Muscle of back (tissue), 11 donors: Measurements from ENCODE around the gene EXOC4. TPM values are rescaled to one million over a fixed set of nuclear protein-coding genes. Genes with fewer than 3 reads are reported as not detected.
A peak's percentile ranks its signal among the peaks of the same experiment; 100 is the strongest.

ENCODE experiments used
- DNase-seq, 3 donors: peaks; one replicate each; pipeline versions ENCODE4 v3.0.0 to v3.0.0-alpha.2; 2013
- polyA plus RNA-seq, 10 donors: library from polyadenylated mRNA; unstranded; fragments of 120-200 nt; gene quantifications; one replicate each; pipeline ENCODE4 v1.2.1, GENCODE V29; 2013; ENCODE audit not compliant: insufficient read length in 10 of 10

Gene EXOC4
- polyA plus RNA-seq, 10 donors, result 42.2 to 74.5 (median 57.6) TPM

DNA sequence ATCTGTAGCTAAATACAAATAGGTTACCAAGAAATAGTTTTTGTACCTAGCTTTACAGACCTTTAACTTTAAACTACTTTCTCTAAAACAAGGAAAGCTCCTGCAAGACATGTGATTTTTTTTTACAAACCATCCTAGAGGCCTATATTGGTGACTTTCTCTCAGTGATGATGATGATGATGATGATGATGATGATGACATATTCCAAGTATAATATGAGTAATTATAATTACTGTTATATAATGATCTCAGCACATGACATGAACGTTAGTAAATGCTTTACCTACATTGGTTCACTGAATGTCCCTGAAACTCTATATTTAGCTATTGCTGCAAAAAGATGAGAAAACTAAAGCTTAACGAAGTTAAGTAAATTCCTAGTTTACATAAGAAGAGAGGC, 766.4 kb downstream of the EXOC4 start:
- no peak for DNase-seq

GRCh38 chr7:134021836-134022235, 769.0 kb downstream of the EXOC4 start:
- DNase-seq, result no peak

GRCh38 chr7:134022286-134022911, 769.5 kb downstream of the EXOC4 start:
- no peak for DNase-seq

GRCh38 chr7:134024739-134025138, 771.9 kb downstream of the EXOC4 start:
- DNase-seq, result peak in 2 of 3 donors; percentile 9 to 16

DNA sequence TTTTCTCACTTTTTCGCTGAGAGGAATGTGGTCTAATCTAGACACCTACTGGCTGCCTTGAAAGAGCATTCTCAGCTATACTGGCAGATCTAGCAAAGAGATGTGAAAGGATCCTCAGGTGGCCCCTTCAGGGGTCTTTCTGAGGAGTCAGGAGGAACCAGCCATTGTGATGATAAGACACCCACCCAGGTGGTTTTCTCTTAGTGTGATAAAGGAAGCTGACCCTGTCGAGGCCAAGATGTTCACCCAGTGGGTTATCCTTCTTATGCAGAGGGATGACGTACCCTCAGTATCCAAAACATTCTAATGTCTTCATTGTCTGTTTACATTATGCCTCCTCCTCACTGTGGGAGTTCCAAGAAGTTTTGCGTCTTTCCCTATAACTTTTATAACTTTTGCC, 776.0 kb downstream of the EXOC4 start:
- DNase-seq, result no peak

GRCh38 chr7:134029743-134030142, 776.9 kb downstream of the EXOC4 start:
- no peak for DNase-seq

GRCh38 chr7:134030460-134030865, 777.6 kb downstream of the EXOC4 start:
- DNase-seq, result no peak

GRCh38 chr7:134031835-134032617, 779.1 kb downstream of the EXOC4 start:
- DNase-seq, result peak; percentile 55 to 75 (median 58)

DNA sequence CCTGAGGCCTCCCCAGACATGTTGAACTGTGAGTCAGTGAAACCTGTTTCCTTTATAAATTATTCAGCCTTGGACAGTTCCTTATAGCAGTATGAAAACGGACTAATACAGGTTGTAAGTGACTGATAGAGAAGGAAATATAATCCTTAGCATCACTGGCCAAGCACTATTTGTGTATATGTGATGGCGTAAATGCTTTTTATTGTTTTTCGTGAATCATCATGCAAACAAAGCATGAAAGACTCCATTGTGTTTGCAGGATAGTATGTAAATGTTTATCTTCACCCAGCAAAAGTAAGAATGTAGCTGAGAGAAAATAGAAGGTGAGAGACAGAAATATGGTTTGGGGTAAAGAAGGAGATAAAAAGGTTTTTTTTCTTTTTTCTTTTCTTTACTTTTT, 781.8 kb downstream of the EXOC4 start:
- no peak for DNase-seq

- no peak for DNase-seq
These were observed 785.1 kb downstream of the EXOC4 start for GRCh38 chr7:134037991-134038390.

GRCh38 chr7:134040988-134041387, 788.1 kb downstream of the EXOC4 start:
- DNase-seq, result no peak

- DNase-seq, result no peak
These were observed 788.6 kb downstream of the EXOC4 start for GRCh38 chr7:134041477-134041876.

DNA sequence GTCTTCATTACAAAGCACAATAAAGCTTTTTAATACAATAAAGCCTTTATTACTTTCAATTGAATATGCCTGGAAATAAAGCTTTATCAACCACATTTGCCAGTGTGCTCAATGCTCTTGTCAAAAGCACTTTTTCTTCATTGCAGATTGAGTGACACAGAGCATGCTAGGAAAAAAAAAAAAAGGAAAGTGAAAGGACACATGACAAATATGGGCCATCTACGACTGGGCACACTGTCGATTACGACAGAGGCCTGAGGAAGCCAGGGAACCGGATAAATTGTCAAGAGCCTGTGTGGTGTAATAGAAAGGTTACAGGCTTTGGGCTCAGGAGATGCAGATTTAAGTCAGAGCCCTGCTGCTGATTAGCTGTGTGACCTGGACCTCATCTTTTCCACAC, 789.4 kb downstream of the EXOC4 start:
- no peak for DNase-seq

- DNase-seq, result no peak
These were observed 791.8 kb downstream of the EXOC4 start for GRCh38 chr7:134044682-134045081.

- DNase-seq, result no peak
These were observed 792.8 kb downstream of the EXOC4 start for GRCh38 chr7:134045716-134046115.

DNA sequence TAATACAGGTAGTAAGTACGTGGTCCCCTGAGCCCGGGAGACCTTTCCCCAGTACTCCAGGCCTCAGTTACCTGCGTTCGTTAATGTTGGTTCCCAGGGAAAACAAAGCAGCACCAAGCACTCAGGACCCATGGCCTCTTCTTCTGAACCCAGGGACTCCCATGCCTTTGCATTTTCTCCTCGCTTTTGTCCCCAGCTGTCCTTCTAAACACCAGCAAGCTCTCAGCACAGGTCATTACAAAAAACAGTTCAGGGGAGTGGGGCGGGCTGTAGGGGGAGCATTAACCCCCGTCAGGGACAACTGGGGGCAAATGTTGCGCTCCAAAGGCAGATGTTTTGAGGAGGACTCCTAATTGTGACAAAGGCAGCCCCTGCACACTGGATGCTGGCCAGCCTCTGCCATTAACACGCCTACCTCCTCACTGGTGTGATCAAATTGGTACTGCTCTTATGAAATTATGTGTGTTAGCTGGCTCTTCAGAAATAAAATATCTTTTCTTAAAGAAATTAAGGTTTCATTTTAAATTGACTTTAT, 793.8 kb downstream of the EXOC4 start:
- no peak for DNase-seq

DNA sequence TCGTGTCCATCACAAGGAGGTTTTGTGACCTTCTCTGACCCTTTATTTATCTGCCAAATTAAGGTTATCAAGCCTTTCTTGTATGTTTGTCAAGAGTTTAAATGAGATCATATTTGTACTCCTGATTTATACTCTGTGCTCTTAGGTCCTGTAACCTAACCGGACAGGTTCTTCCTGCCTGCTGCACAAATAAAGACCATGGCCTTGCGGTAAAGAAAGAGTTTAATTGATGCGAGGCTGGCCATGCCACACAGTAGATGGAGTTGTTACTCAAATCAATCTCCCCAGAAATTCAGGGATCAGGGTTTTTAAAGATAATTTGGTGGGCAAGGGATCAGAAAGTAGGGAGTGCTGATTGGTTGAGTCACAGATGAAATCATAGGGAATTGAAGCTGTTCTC, 794.8 kb downstream of the EXOC4 start:
- DNase-seq, result no peak

DNA sequence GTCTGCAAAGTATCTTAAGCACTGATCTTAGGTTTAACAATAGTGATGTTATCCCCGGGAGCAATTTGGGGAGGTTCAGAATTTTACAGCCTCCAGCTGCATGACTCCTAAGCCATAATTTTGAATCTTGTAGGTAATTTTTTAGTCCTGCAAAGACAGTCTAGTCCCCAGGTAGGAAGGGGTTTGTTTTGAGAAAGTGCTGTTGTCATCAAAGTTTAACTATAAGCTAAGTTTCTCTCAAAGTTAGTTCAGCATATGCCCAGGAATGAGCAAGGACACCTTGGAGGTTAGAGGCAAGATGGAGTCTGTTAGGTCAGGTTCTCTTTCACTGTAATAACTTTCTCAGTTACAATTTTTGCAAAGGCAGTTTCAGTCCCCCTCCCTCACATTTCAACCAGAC, 795.3 kb downstream of the EXOC4 start:
- no peak for DNase-seq

GRCh38 chr7:134051020-134051419, 798.1 kb downstream of the EXOC4 start:
- DNase-seq, result no peak

GRCh38 chr7:134056816-134057215, 803.9 kb downstream of the EXOC4 start:
- no peak for DNase-seq

DNA sequence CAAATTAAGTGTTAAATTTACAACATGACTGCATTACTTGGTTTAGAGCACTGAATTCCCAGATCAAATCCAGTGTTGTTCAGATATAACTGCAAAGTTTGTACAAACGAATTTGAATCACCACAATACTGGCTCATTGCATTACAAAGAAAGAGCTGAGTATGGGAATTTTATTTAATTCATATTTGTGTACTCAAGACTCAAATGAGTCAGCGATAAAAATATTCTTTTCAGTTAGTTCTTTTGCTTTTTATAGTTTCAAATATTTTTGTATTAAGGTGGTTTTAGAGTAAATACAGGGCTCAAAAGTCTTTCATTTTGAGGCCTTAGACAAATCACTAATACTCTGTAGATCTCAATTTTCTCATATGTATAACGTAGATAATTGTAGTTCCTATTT, 805.6 kb downstream of the EXOC4 start:
- no peak for DNase-seq

DNA sequence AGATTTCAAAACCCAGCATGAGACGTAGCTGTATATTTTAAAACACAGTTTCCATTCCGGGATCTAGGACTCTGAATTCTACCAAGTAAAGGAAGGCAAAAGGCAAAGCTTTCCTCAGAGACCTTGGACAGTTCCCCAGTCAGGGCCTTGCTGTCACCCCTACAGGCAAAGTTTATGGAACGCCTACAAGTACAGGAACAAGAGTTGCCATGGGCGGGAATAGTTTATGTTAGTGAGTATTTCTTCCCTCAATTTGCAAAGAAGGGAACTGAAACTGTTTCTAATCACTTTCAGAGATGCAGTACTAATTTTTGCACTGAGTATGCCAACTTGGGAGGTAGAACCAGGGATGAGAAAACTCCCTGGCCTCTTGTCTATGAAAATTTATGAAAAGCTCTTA, 806.1 kb downstream of the EXOC4 start:
- peak in 1 of 3 donors; percentile 6 for DNase-seq

DNA sequence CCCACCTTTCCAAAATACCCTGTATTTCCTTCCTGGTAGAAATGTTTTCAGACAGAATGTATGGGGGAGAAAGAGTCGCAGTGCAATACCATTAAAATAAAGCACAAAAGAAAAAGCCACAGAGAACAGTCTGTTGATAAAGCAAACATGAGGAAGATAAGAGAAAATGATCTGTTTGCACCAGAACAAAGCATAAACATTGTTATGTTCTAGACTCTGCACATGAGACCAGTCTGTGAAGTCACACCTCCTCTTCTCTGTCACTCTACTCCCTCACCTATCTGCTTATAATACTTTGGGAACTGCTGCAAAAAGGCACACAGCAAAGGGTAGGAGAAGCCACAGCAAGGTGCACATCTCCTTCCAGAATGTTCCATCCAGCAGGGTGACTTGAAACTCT, 807.0 kb downstream of the EXOC4 start:
- DNase-seq, result no peak
